Liver (tissue), 3 donors: Measurements from ENCODE around the gene TTC34.
"Not testable (repeated sequence)": the region's sequence is repeated elsewhere in the genome, so short reads cannot be mapped to it uniquely, and the experiment has no call there.

Source experiments
- EGR1 ChIP-seq, 2 donors: IDR thresholded peaks; 2 replicates each; pipeline ENCODE4 v1.6.1; 2016 to 2018; ENCODE audit warnings: antibody characterized with exemption in 2 of 2, low read depth in 2 of 2
- GABPA ChIP-seq, 2 donors: IDR thresholded peaks in 1 of 2; conservative IDR thresholded peaks in 1 of 2; 2 replicates each; pipeline ENCODE4 v1.6.1; 2016; ENCODE audit warnings: antibody characterized with exemption in 2 of 2, mild to moderate bottlenecking in 1 of 2, moderate library complexity in 1 of 2
- HNF4A ChIP-seq, 2 donors: conservative IDR thresholded peaks; 2 replicates each; pipeline ENCODE4 v1.6.1; 2016; ENCODE audit warnings: antibody characterized with exemption in 2 of 2, mild to moderate bottlenecking in 2 of 2
- RAD21 ChIP-seq, 2 donors: IDR thresholded peaks; 2 replicates each; pipeline ENCODE4 v1.6.1; 2016; ENCODE audit warnings: antibody characterized with exemption in 2 of 2, mild to moderate bottlenecking in 2 of 2
- TAF1 ChIP-seq: conservative IDR thresholded peaks from 2 replicates; pipeline ENCODE4 v1.6.1; 2016; ENCODE audit warnings: antibody characterized with exemption, mild to moderate bottlenecking
- YY1 ChIP-seq: IDR thresholded peaks from 2 replicates; pipeline ENCODE4 v1.6.1; 2016; ENCODE audit warnings: antibody characterized with exemption, mild to moderate bottlenecking
- TF ChIP-seq, protein P1 (sequence below): fragments of 150-350 bp; IDR thresholded peaks from 2 replicates; pipeline ENCODE4 v1.5.1; 2017; ENCODE audit warnings: improper control_type of control experiment, low read depth, low read length; ENCODE audit not compliant: missing input control
- TF ChIP-seq, protein P2 (sequence below): IDR thresholded peaks from 2 replicates; pipeline ENCODE4 v1.6.1; 2016; ENCODE audit warnings: antibody characterized with exemption
- donor health status: healthy.
- donor health status: healthy.

DNA sequence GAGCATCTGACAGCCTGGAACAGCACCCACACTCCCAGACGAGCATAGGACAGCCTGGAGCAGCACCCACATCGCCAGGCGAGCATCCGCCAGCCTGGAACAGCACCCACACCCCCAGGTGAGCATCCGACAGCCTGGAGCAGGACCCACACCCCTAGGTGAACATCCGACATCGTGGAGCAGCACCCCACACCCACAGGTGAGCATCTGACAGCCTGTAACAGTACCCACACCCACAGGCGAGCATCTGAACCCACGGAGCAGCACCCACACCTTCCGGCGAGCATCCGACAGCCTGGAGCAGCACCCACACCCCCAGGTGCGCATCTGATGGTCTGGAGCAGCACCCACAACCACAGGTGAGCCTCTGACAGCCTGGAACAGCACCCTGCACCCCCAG, 44.0 kb downstream of the TTC34 start:
- not testable (repeated sequence) for TF ChIP-seq TAF1; YY1; HNF4A (conservative IDR thresholded peaks at IDR 0.05); RAD21 (IDR thresholded peaks at IDR 0.05); EGR1 (IDR thresholded peaks at IDR 0.05; ENCODE audit: low read depth in 2 of 2); GABPA (IDR thresholded peaks at IDR 0.05 in 1 of 2, conservative IDR thresholded peaks at IDR 0.05 in 1 of 2)
- TF ChIP-seq, protein P1, sequence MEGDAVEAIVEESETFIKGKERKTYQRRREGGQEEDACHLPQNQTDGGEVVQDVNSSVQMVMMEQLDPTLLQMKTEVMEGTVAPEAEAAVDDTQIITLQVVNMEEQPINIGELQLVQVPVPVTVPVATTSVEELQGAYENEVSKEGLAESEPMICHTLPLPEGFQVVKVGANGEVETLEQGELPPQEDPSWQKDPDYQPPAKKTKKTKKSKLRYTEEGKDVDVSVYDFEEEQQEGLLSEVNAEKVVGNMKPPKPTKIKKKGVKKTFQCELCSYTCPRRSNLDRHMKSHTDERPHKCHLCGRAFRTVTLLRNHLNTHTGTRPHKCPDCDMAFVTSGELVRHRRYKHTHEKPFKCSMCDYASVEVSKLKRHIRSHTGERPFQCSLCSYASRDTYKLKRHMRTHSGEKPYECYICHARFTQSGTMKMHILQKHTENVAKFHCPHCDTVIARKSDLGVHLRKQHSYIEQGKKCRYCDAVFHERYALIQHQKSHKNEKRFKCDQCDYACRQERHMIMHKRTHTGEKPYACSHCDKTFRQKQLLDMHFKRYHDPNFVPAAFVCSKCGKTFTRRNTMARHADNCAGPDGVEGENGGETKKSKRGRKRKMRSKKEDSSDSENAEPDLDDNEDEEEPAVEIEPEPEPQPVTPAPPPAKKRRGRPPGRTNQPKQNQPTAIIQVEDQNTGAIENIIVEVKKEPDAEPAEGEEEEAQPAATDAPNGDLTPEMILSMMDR, result not testable (repeated sequence)
- TF ChIP-seq, protein P2, sequence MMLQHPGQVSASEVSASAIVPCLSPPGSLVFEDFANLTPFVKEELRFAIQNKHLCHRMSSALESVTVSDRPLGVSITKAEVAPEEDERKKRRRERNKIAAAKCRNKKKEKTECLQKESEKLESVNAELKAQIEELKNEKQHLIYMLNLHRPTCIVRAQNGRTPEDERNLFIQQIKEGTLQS, result not testable (repeated sequence)
